GM19468 (cell line): ENCODE data around the gene JAK2.
"Not testable (repeated sequence)": the region's sequence is repeated elsewhere in the genome, so short reads cannot be mapped to it uniquely, and the experiment has no call there.

Experiments
- ATAC-seq: cut with Tn5 transposase; IDR thresholded peaks from one replicate; pipeline ENCODE4 v1.9.1; 2021; ENCODE audit warnings: mild to moderate bottlenecking, moderate library complexity, moderate number of reproducible peaks; ENCODE audit not compliant: unreplicated experiment; ENCODE audit errors: extremely low read depth

The JAK2 gene

DNA sequence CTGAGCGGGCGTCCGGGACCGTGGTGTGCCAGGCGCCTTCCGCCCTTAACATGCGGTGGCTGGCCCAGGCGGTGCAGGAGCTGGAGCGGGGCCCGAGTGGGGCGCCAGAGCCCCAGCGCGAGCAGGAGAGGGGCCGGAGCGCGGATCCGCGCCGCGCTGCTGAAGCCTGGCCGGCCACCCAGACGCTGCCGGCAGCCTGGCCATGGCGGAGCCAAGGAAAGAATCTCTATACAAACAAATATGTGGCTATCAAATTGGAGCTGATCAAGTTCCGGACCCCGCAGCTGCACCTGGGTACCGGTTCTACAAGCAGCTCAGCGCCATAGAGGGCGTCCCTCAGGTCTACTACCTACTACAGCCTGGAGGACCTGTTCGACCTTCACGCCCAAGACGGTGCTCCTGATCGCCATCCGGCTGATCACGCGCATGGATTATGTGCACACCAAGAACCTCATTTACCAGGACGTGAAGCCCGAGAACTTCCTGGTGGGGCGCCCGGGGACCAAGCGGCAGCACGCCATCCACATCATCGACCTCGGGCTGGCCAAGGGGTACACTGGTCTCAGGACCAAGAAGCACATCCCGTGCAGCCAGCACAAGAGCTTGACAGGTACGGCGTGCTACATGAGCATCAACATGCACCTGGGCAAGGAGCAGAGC, 55.8 kb downstream of the JAK2 start:
- no peak for ATAC-seq

- ATAC-seq = no peak
These were observed 56.5 kb downstream of the JAK2 start for GRCh38 chr9:5041390-5042115.

GRCh38 chr9:5042661-5043178, 57.6 kb downstream of the JAK2 start:
- ATAC-seq = no peak

DNA sequence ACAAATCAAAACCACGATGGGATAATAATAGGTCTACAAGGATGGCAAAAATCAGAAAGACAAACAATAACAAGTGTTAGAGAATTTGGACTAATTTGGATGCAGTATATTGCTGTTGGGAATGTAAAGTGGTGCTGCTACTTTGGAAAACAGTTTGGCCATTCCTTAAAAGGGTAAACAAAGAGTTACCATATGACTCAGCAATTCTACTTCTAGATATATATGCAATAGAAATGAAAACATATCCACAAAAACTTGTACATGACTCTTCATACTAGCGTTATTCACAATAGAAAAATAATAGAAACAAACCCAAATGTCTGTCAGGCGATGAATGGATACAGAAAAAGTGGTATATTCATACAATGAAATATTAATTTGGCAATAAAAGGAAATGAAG, 58.3 kb downstream of the JAK2 start:
- ATAC-seq = no peak

- no peak for ATAC-seq
These were observed 59.1 kb downstream of the JAK2 start for GRCh38 chr9:5044160-5044559.

GRCh38 chr9:5052838-5053237, 67.8 kb downstream of the JAK2 start:
- ATAC-seq = no peak

GRCh38 chr9:5062631-5063030, 77.6 kb downstream of the JAK2 start:
- no peak for ATAC-seq

DNA sequence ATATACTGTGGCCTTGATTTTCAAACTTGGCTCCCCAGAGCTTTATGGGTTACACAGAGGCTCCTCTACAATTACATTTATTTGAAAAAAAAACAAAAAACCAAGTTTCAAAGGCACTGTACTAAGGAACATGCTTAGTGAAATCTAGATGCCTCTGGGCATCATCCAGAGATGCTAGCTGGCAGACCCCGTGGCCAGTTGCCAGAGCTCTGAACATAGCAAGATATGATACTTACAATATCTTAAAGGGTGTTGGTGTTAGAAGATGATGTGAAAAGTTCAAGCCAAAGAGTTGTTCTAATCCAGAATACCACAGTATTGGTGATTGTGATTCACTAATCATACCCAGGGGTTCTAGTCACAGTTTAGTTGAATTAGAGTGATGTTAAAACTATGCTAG, 87.8 kb downstream of the JAK2 start:
- no peak for ATAC-seq

DNA sequence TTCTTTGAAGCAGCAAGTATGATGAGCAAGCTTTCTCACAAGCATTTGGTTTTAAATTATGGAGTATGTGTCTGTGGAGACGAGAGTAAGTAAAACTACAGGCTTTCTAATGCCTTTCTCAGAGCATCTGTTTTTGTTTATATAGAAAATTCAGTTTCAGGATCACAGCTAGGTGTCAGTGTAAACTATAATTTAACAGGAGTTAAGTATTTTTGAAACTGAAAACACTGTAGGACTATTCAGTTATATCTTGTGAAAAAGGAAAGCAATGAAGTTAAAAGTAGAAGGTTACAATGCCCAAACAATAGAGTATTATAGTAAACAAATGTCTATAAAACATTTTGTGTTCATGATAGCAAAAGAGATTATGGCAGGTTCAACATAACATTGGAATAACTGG, 88.6 kb downstream of the JAK2 start:
- no peak for ATAC-seq

DNA sequence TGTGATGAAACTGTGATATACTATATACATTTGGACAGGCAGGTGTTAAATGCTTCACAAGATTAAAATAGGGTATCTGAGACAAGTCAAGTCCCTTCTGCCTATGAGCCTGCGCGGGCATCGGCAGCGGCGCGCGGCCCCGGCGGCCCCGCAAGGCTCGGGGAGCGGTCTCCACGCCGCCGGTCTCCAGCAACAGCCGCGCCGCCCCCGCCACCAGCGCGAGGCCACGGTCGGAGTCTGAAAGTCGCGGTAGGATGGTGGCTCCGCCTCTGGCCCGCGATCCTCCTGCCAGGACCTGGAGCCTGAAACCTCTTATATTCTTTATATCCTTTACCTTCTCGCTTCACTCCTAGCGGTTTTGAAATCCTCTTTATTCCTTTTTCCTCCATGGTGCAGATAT, 100.9 kb downstream of the JAK2 start:
- no peak for ATAC-seq

GRCh38 chr9:5089737-5090136, 104.7 kb downstream of the JAK2 start:
- no peak for ATAC-seq

DNA sequence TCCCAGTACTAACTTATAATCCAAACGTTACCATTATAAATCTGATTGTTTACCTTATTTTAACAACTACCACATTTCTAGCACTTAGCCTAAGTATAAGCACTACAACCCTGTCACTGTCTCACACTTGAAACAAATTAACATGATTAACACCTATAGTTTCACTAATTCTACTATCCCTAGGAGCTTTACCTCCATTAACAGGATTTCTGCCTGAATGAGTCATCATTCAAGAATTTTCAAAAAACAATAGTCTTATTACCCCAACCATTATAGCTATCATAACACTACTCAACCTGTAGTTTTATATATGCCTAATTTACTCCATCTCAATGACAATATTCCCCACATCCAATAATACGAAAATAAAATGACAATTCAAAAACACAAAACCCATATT, 110.7 kb downstream of the JAK2 start:
- ATAC-seq = no peak

DNA sequence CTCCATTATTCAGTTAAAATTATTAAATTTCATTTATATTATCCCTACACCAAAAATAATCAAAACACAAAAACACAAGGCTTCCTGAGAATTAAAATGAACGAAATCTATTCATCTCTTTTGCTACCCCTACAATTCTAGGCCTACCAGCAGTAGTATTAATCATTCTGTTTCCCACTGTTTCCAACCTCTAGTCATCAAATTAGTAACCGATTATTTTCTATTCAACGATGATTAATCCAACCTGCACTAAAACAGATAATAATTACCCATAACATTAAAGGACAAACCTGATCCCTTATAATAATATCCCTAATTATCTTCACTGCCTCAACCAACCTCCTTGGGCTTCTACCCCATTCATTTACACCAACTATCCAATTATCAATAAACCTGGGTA, 114.4 kb downstream of the JAK2 start:
- no peak for ATAC-seq

DNA sequence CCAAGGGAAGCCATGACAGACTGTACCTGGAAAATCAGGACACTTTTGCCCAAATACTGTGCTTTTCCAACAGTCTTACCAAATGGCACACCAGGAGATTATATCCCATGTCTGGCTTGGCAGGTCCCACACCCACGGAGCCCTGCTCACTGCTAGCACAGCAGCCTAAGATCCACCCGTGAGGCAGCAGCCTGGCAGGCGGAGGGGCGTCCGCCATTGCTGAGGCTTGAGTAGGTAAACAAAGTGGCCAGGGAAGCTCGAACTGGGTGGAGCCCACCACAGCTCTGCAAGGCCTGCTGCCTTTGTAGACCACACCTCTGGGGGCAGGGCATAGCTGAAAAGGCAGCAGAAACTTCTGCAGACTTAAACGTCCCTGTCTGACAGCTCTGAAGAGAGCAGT, 116.1 kb downstream of the JAK2 start:
- not testable (repeated sequence) for ATAC-seq

DNA sequence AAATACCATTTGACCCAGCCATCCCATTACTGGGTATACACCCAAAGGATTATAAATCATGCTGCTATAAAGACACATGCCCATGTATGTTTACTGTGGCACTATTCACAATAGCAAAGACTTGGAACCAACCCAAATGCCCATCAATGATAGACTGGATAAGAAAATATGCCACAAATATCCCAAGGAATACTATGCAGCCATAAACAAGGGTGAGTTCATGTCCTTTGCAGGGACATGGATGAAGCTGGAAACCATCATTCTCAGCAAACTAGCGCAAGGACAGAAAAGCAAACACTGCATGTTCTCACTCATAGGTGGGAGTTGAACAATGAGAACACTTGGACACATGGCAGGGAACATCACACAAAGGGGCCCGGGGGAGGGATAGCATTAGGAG, 121.4 kb downstream of the JAK2 start:
- ATAC-seq = not testable (repeated sequence)

- ATAC-seq = no peak
These were observed 126.0 kb downstream of the JAK2 start for GRCh38 chr9:5110867-5111681.

DNA sequence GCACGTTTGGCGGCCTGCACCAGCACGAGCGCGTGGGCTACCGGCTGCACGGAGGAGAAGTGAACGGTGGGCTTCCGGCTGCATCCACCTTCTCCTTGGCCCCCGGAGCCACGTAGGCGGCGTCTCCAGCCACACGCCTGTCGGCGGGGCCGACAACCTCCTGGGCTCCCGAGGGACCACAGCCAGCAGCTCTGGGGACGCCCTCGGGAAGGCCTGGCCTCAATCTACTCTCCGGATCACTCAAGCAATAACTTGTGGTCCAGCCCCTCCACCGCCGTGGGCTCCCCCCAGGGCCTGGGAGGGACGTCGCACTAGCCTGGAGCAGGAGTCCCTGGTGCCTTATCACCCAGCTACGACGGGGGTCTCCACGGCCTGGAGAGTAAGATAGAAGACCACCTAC, 126.6 kb downstream of the JAK2 start:
- no peak for ATAC-seq

GRCh38 chr9:5112109-5112592, 127.1 kb downstream of the JAK2 start:
- no peak for ATAC-seq

GRCh38 chr9:5112646-5113045, 127.6 kb downstream of the JAK2 start:
- ATAC-seq = no peak

- ATAC-seq = no peak
These were observed 128.5 kb downstream of the JAK2 start for GRCh38 chr9:5113523-5113922.
